GM12878 (cell line): ENCODE data around the gene VPS16. TPM values are rescaled to one million over a fixed set of nuclear protein-coding genes. Genes with fewer than 3 reads are reported as not detected.

Experiments used
- ATAC-seq: fragments of 200-7000 bp; cut with Tn5 transposase; 3 replicates; pipeline ENCODE4 v1.9.1; 2020; ENCODE audit warnings: mild to moderate bottlenecking, moderate library complexity
- BruUV-seq: library from RNA; stranded (reverse); fragments of 400-500 nt; replicated peaks from 2 replicates; lab custom pipeline; 2021; lab: Mats Ljungman, UMichigan
- CTCF ChIA-PET: fragments of 300-600 bp; sonication (Branson Sonifier 250); formaldehyde crosslinking; extraction: SDS; loops from one replicate; lab custom pipeline; 2021; ENCODE audit warnings: inconsistent platforms; lab: Yijun Ruan, JAX
- POLR2A ChIA-PET: fragments of 350-600 bp; formaldehyde crosslinking; extraction: SDS; loops from one replicate; lab custom pipeline; 2021; ENCODE audit warnings: inconsistent platforms; lab: Charles Lee
- RAD21 ChIA-PET: fragments of 300-600 bp; sonication (Branson Sonifier 250); formaldehyde crosslinking; loops from one replicate; lab custom pipeline; 2023; ENCODE audit warnings: antibody characterized with exemption; ENCODE audit not compliant: unreplicated experiment; lab: Charles Lee
- SMC1A ChIA-PET: fragments of 300-600 bp; sonication (Branson Sonifier 250); formaldehyde crosslinking; loops from one replicate; lab custom pipeline; 2023; ENCODE audit not compliant: unreplicated experiment, uncharacterized antibody; lab: Charles Lee
- DNase-seq: peaks from one replicate; pipeline ENCODE4 v3.0.0-alpha.2; 2011; ENCODE audit warnings: low read depth, low spot score
- FAIRE-seq: peaks from 3 replicates; lab custom pipeline; 2011; peaks lifted over from hg19 to GRCh38; lab: Jason Lieb, UNC
- H2AFZ ChIP-seq: 2 replicates; pipeline ENCODE4 v1.6.0; 2011; ENCODE audit warnings: low read depth, low read length, control low read depth; ENCODE audit not compliant: control insufficient read depth
- H3K27ac ChIP-seq: 2 replicates; pipeline ENCODE4 v1.5.1; 2011; ENCODE audit warnings: control low read depth; ENCODE audit not compliant: control insufficient read depth, insufficient read depth
- H3K27me3 ChIP-seq, 2 experiments: replicated peaks in 1 of 2; 2 replicates each; pipeline versions ENCODE4 v1.6.0 to v1.6.1; 2011; ENCODE audit warnings: low read length in 1 of 2; ENCODE audit not compliant: control insufficient read depth in 2 of 2, insufficient read depth in 2 of 2
- H3K36me3 ChIP-seq, 2 experiments: 2 replicates each; pipeline ENCODE4 v1.5.1; 2011; ENCODE audit warnings: low read length in 1 of 2; ENCODE audit not compliant: control insufficient read depth in 2 of 2, insufficient read depth in 2 of 2
- H3K4me1 ChIP-seq: 2 replicates; pipeline ENCODE4 v1.6.1; 2011; ENCODE audit warnings: mild to moderate bottlenecking, low read length, moderate library complexity, mixed read lengths; ENCODE audit not compliant: control insufficient read depth, insufficient read depth
- H3K4me2 ChIP-seq: 2 replicates; pipeline ENCODE4 v1.6.0; 2011; ENCODE audit warnings: control low read depth; ENCODE audit not compliant: control insufficient read depth, insufficient read depth
- H3K4me3 ChIP-seq: fragments of 200-600 bp; sonication (generic); 2 replicates; pipeline ENCODE4 v1.5.1; 2016
- H3K79me2 ChIP-seq: 2 replicates; pipeline ENCODE4 v1.6.0; 2011; ENCODE audit warnings: low read length; ENCODE audit not compliant: control insufficient read depth, insufficient read depth
- H3K9ac ChIP-seq: 2 replicates; pipeline ENCODE4 v1.8.0; 2011; ENCODE audit warnings: low read length, control low read depth, mixed read lengths; ENCODE audit not compliant: control insufficient read depth, insufficient read depth
- H3K9me3 ChIP-seq: replicated peaks from 3 replicates; pipeline ENCODE4 v1.5.1; 2011; ENCODE audit warnings: mild to moderate bottlenecking, low read length; ENCODE audit not compliant: control insufficient read depth, insufficient read depth
- H4K20me1 ChIP-seq: 2 replicates; pipeline ENCODE4 v1.6.0; 2011; ENCODE audit not compliant: control insufficient read depth, insufficient read depth
- CBX5 ChIP-seq: sonication (generic); IDR thresholded peaks from 2 replicates; pipeline ENCODE4 v1.6.1; 2016; ENCODE audit warnings: low read depth, moderate library complexity, mild to moderate bottlenecking, inconsistent platforms
- IKZF2 ChIP-seq, 2 experiments: fragments of 450-650 bp; IDR thresholded peaks; 2 replicates each; pipeline ENCODE4 v1.6.1; 2017; ENCODE audit warnings: mild to moderate bottlenecking in 2 of 2, moderate library complexity in 2 of 2
- MLLT1 ChIP-seq: fragments of 450-650 bp; IDR thresholded peaks from 2 replicates; pipeline ENCODE4 v1.6.1; 2016; ENCODE audit warnings: mild to moderate bottlenecking
- NBN ChIP-seq: fragments of 450-650 bp; IDR thresholded peaks from 2 replicates; pipeline ENCODE4 v1.6.1; 2016
- POLR2AphosphoS5 ChIP-seq: IDR thresholded peaks from 2 replicates; pipeline ENCODE4 v1.6.1; 2011; ENCODE audit warnings: mild to moderate bottlenecking, low read length, inconsistent platforms
- RAD21 ChIP-seq: IDR thresholded peaks from 2 replicates; pipeline ENCODE4 v1.6.1; 2011; ENCODE audit warnings: mild to moderate bottlenecking, low read depth, low read length, moderate library complexity; ENCODE audit not compliant: insufficient read depth
- SMAD5 ChIP-seq: IDR thresholded peaks from 2 replicates; pipeline ENCODE4 v1.6.1; 2016; ENCODE audit warnings: antibody characterized with exemption, low read depth
- TCF12 ChIP-seq: IDR thresholded peaks from 2 replicates; pipeline ENCODE4 v1.6.1; 2011; ENCODE audit warnings: low read depth, mild to moderate bottlenecking, low read length
- WGBS: methylation state at CpG from one replicate; pipeline ENCODE4 v1.1.6; 2016; ENCODE audit warnings: low lambda C conversion rate; ENCODE audit not compliant: insufficient replicate concordance, insufficient coverage; ENCODE audit errors: missing lambda C conversion rate; 5-methylcytosine and 5-hydroxymethylcytosine counted together
- in situ Hi-C: fragments of 300-500 bp; cut with MboI; formaldehyde crosslinking; loops from 9 replicates; pipeline ENCODE4 v1.14.3; 2018; ENCODE audit warnings: mixed read lengths
- intact Hi-C: fragments of 100-400 bp; cut with micrococcal nuclease; formaldehyde crosslinking; loops from one replicate; pipeline ENCODE4 v1.14.2; 2022; ENCODE audit not compliant: unreplicated experiment
- polyA plus RNA-seq, 11 experiments: library from polyadenylated mRNA; depleted of rRNA in 4 of 11; unstranded in 6 of 11; stranded (reverse) in 5 of 11; fragments of >200 nt; fragmentation: Nextera tagmentation in 4 of 11; fragmentation: Illumina TruSeq in 1 of 11; extraction: Ambion mirVana in 4 of 11; extraction: Trizol in 1 of 11; gene quantifications; 1 replicate in 1 of 11; 2 replicates in 10 of 11; pipeline versions ENCODE4 v1.2.1 to v1.2.3, GENCODE V29; 2011 to 2016; ENCODE audit warnings: inconsistent platforms in 2 of 11, missing spikeins in 2 of 11, low read depth in 1 of 11
- total RNA-seq, 4 experiments: library from RNA; depleted of rRNA in 3 of 4; stranded (reverse); fragments of >200 nt in 3 of 4; fragmentation: Illumina TruSeq in 1 of 4; extraction: Trizol in 1 of 4; gene quantifications; 2 replicates each; pipeline versions ENCODE4 v1.2.1 to v1.2.3, GENCODE V29; 2013 to 2021

The VPS16 gene
- total and polyA plus RNA-seq, 10 of the 15 experiments (the other 5 are each of a cell fraction or from before 2014, with no cell fraction given): 8.4 to 37.5 (median 26.4) TPM

DNA sequence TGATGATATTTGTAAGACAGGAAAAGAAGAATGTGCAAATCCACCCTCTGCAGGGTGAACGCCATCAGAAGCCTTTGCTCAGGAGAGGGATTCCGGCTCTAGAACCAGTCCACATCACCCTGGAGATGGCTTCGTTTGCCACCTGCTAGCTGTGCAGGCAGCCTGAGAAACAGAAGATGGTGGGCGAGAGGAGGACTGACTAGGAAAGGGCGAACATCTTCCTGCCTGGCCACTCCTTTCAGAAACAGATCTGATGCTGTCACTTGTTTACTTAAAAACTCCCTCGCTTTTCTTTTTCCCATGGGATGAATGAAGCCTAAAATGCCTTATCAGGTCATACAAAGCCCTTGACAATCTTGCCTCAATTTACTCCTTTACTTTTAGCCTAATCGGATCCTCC lies 33.9 kb downstream of the VPS16 start:
- ChIA-PET SMC1A (interaction anchor here (1.0 to 1.8 kb wide), 3 partner anchors 13 to 27 kb away, joined by 4 to 7 read pairs (median 7); no protein-coding TSS in a partner anchor), POLR2A (interaction anchor here (0.9 kb wide), 2 partner anchors 9 to 222 kb away, joined by 3 to 4 read pairs; partner anchors contain the start of gene NOP56), RAD21 (interaction anchor here (0.7 to 2.6 kb wide), 2 partner anchors 26 to 68 kb away, joined by 3 to 10 read pairs; no protein-coding TSS in a partner anchor), CTCF (interaction anchor here (0.5 to 1.2 kb wide), 2 partner anchors 26 to 241 kb away, joined by 3 read pairs; no protein-coding TSS in a partner anchor)
- no peaks in the 10 kb centered on the region for H3K36me3 ChIP-seq
- FAIRE-seq (peak; percentile 74), DNase-seq (no peak)
- intact Hi-C loops: loop anchor here (5.0 kb wide), 2 partner anchors 108 to 128 kb away; no protein-coding TSS in a partner anchor
- peak overlapping the region; percentile 99 for H3K4me3 ChIP-seq
- WGBS: 21% methylated on average over 7 of the region's 7 CpGs
- H2AFZ ChIP-seq: no peak overlapping the region
- H4K20me1 ChIP-seq: no peaks in the 10 kb centered on the region
- peaks cover 13% of the 10 kb centered on the region for H3K4me1 ChIP-seq
- TF ChIP-seq SMAD5: no peak
- no peak for TF ChIP-seq RAD21
- TF ChIP-seq POLR2AphosphoS5: no peak
- 0 out of 2 replicates have a peak, but pooled peaks have one; percentile 13 for TF ChIP-seq MLLT1
- TF ChIP-seq IKZF2 (IDR thresholded peaks at IDR 0.05): 0 out of 4 replicates have a peak, but pooled peaks of 1 of the 2 experiments have one; percentile 20
- no peak for TF ChIP-seq CBX5
- 0 out of 2 replicates have a peak, but pooled peaks have one; percentile 15 for TF ChIP-seq TCF12
- no peak for TF ChIP-seq NBN
- TF ChIP-seq, all 136 proteins: peak for 3
- H3K79me2 ChIP-seq: peaks cover 44% of the 10 kb centered on the region
- peak; percentile 9; the same call in 2 of the 3 replicates for ATAC-seq
- TSS peak; percentile 55 for BruUV-seq
- peak overlapping the region; percentile 80 for H3K4me2 ChIP-seq
- no peaks in the 10 kb centered on the region for H3K9me3 ChIP-seq
- in situ Hi-C loops: no loop called here
- no peak overlapping the region; the same call in 1 of the 2 replicates for H3K27ac ChIP-seq
- no peaks in the 10 kb centered on the region for H3K27me3 ChIP-seq
- H3K9ac ChIP-seq: peak overlapping the region; percentile 85
